HL-60 (cell line): ENCODE data around the gene CCDC184.

Source experiments
- CTCF ChIP-seq: IDR thresholded peaks from one replicate; pipeline ENCODE4 v1.5.1; 2011; ENCODE audit warnings: low read length, control low read depth, inconsistent platforms; ENCODE audit not compliant: insufficient read depth
- GABPA ChIP-seq: IDR thresholded peaks from 2 replicates; pipeline ENCODE4 v1.6.1; 2012; ENCODE audit warnings: low read depth
- POLR2AphosphoS5 ChIP-seq: IDR thresholded peaks from 2 replicates; pipeline ENCODE4 v1.6.1; 2012; ENCODE audit warnings: low read depth
- REST ChIP-seq: IDR thresholded peaks from 2 replicates; pipeline ENCODE4 v1.6.1; 2012; ENCODE audit warnings: low read depth; ENCODE audit not compliant: insufficient replicate concordance

GRCh38 chr12:48201091-48201490 is 17.6 kb downstream of the CCDC184 start:
- no peak for TF ChIP-seq CTCF
- no peak for TF ChIP-seq POLR2AphosphoS5
- TF ChIP-seq REST: no peak
- TF ChIP-seq GABPA: no peak
